Lower lobe of right lung (tissue), 2 donors: ENCODE measurements around the gene AP3D1. TPM values are rescaled to one million over a fixed set of nuclear protein-coding genes. Genes with fewer than 3 reads are reported as not detected.

ENCODE experiments used
- ATAC-seq, 2 donors: fragments of 200-7000 bp; cut with Tn5 transposase; one replicate each; pipeline ENCODE4 v1.9.1; 2020 to 2022; ENCODE audit warnings: mild to moderate bottlenecking in 2 of 2, moderate library complexity in 2 of 2
- DNase-seq: peaks from one replicate; pipeline ENCODE4 v3.0.0-alpha.2; 2020
- H3K27ac ChIP-seq: fragments of 200-600 bp; one replicate; pipeline ENCODE4 v1.8.0; 2022
- H3K27me3 ChIP-seq: fragments of 200-600 bp; one replicate; pipeline ENCODE4 v1.8.0; 2022; ENCODE audit warnings: low read depth
- H3K36me3 ChIP-seq: fragments of 200-600 bp; one replicate; pipeline ENCODE4 v1.8.0; 2022; ENCODE audit warnings: mild to moderate bottlenecking
- H3K4me1 ChIP-seq: fragments of 200-600 bp; one replicate; pipeline ENCODE4 v1.8.0; 2022
- H3K4me3 ChIP-seq: fragments of 200-600 bp; one replicate; pipeline ENCODE4 v1.8.0; 2022; ENCODE audit warnings: mild to moderate bottlenecking
- H3K9me3 ChIP-seq: fragments of 200-600 bp; one replicate; pipeline ENCODE4 v1.8.0; 2022
- CTCF ChIP-seq: fragments of 200-600 bp; IDR thresholded peaks from one replicate; pipeline ENCODE4 v1.8.0; 2022; ENCODE audit warnings: antibody characterized with exemption, mild to moderate bottlenecking
- intact Hi-C: fragments of 100-400 bp; cut with DNase I; formaldehyde crosslinking; loops from one replicate; pipeline ENCODE4 v1.11.0; 2022
- total RNA-seq: library from RNA; stranded (reverse); fragmentation: NEBNext Ultra II Directional; extraction: Animal tissue kit (Norgen Biotek cat#: 25700); gene quantifications from one replicate; pipeline ENCODE4 v1.2.1, GENCODE V29; 2021
- donor health status: DM: no; HTN: yes; CAD: no; lungs with severe emphysema.

AP3D1 gene
- total RNA-seq, 1 donor from 2014 or later, result 99.5 TPM

GRCh38 chr19:2053601-2054389, 97.6 kb downstream of the AP3D1 start:
- Histone ChIP-seq H3K27me3 (no peaks in the 10 kb centered on the region), H3K4me1 (peaks cover 71% of the 10 kb centered on the region), H3K27ac (peak overlapping the region; percentile 68), H3K36me3 (peaks cover 8% of the 10 kb centered on the region), H3K9me3 (no peaks in the 10 kb centered on the region), H3K4me3 (no peak overlapping the region)
- no peak for TF ChIP-seq CTCF
- DNase-seq (peak; percentile 77), ATAC-seq (no peak)
- intact Hi-C loops, result no loop called here

DNA sequence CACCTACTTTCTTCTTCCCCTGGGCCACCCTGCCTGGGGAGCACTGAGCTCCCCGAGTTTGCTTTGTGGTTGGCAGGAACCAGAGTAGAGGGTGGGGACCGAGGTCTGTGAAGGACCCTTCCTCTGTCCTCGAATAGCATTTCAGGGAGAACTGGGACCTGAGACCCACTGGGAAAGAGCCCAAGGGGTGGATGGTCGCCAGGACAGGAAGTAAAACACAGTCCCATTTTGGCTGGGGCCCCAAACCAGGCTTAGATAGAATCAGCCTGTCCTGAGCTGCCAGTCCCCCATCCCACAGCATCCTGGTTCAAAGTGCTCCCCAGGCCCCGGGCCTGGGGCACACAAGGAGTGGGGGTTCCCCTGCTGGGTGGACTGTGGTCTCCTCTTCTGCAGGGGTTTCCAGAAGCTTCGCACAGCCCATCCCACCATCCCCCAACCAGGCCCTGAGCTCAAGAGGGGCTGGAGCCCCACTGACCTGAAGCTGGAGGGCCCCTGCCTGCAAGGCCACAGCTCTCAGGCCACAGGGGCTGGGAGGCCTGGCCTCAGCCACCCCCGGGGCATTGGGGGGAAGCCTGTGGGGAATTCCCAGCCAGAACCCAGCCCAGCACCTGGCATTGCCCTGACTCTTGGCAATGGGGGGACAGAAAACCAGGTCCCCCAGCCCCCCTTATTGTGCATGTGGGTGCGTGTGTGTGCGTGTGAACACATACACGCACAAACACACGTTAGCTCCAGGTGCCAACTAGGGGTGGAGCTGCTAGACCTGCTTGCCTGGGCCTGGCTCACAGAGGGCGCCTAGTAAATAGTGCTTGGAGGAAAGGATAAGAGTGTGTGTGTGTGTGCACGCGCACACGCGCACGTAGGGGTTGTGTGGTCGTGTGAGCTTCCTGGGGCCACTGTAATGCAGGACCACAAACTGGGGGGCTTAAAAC, 99.3 kb downstream of the AP3D1 start:
- ATAC-seq, result no peak

DNA sequence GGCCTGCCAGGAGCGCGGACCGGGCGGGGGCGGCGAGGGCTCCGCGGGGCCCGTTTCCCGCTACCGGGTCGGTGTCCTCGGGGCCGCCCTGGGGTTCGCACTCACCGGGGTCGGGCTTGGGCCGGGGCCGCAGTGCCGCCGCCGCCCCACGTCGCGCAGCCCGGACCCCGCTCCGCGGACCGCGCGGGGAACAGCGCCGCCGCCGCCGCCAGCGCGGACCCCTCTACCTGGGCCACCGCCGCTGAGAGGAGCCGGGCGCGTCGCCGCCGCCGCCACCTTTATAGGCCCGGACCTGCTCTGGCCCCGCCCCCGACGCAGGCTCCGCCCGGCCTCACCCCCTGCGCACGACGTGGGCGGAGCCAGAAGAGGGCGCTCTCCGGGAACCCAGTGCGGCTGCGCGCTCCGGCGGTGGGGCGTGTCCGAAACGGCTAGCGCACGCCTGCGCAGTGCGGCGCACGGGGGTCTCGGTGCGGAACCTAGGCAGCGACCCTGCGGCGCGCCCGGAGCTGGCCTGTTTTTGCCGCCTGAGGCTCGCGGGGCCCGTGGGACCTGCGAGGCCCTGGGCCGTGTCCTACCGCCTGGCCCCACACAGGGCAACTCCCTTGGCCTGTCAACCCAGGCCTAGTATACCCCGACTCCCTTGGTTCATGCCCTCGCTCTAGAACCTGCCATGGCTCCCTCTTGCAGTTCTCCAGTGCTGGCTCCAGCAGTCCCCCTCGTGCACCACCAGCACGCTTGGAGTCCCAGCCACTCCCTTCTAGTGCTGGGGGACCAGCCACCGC, 100.2 kb downstream of the AP3D1 start, which contains the start of gene MKNK2:
Gene MKNK2 (minus strand): TSS at position 254 of the 782 bp plus-strand sequence. CDS start 393 bp downstream, outside the sequence.
- H3K4me3 ChIP-seq, result peak within 1 kb of the TSS; percentile 94
- peak within 1 kb of the TSS; percentile 97 for H3K27ac ChIP-seq
- peaks cover 75% of the 10 kb centered on the region for H3K4me1 ChIP-seq
- no peaks in the 10 kb centered on the region for H3K27me3 ChIP-seq
- ATAC-seq, result peak; percentile 77 to 89
- peak; percentile 94 for DNase-seq
- peak; percentile 43 for TF ChIP-seq CTCF
- peaks cover 34% of the 10 kb centered on the region for H3K36me3 ChIP-seq
- no peaks in the 10 kb centered on the region for H3K9me3 ChIP-seq
- intact Hi-C loops, result no loop called here

More for the DNA sequence above, 99.3 kb downstream of the AP3D1 start:
- DNase-seq, result peak; percentile 56
- Histone ChIP-seq H3K27me3 (no peaks in the 10 kb centered on the region), H3K36me3 (peaks cover 26% of the 10 kb centered on the region), H3K9me3 (no peaks in the 10 kb centered on the region), H3K4me3 (peak overlapping the region; percentile 94), H3K4me1 (peaks cover 72% of the 10 kb centered on the region), H3K27ac (peak overlapping the region; percentile 97)
- intact Hi-C loops, result no loop called here
- no peak for TF ChIP-seq CTCF

Other genes starting within 250 kb of the AP3D1 start
- gene ADAT3, start 246.2 kb downstream of the AP3D1 start, total RNA-seq, result 6.2 TPM
- gene SCAMP4, start 246.2 kb downstream of the AP3D1 start, total RNA-seq, result 65.0 TPM
- 55.4 TPM for gene CSNK1G2, start 210.4 kb downstream of the AP3D1 start, total RNA-seq
- gene BTBD2, start 135.9 kb downstream of the AP3D1 start, total RNA-seq, result 62.0 TPM
- 268 TPM for gene MKNK2, start 100.3 kb downstream of the AP3D1 start, total RNA-seq
- 69.2 TPM for gene MOB3A, start 55.2 kb downstream of the AP3D1 start, total RNA-seq
- gene IZUMO4, start 54.7 kb downstream of the AP3D1 start, total RNA-seq, result 7.4 TPM
- gene DOT1L, start 12.4 kb upstream of the AP3D1 start, total RNA-seq, result 33.0 TPM
- 52.0 TPM for gene PLEKHJ1, start 84.8 kb upstream of the AP3D1 start, total RNA-seq
- gene SF3A2, start 85.3 kb upstream of the AP3D1 start, total RNA-seq, result 55.6 TPM
- gene AMH, start 97.8 kb upstream of the AP3D1 start, total RNA-seq, result 1.9 TPM
- not detected for gene JSRP1, start 104.9 kb upstream of the AP3D1 start, total RNA-seq
- 7.5 TPM for gene PEAK3, start 130.6 kb upstream of the AP3D1 start, total RNA-seq
- gene LINGO3, start 156.6 kb upstream of the AP3D1 start, total RNA-seq, result not detected
- gene LSM7, start 177.0 kb upstream of the AP3D1 start, total RNA-seq, result 58.2 TPM
- gene SPPL2B, start 177.1 kb upstream of the AP3D1 start, total RNA-seq, result 52.3 TPM
- not detected for gene TMPRSS9, start 208.7 kb upstream of the AP3D1 start, total RNA-seq